Keratinocyte (primary cell): ENCODE measurements around the gene PLEKHG2. TPM values are rescaled to one million over a fixed set of nuclear protein-coding genes. Genes with fewer than 3 reads are reported as not detected.

Experiments
- DNase-seq: peaks from one replicate; pipeline ENCODE4 v3.0.0-alpha.2; 2011; ENCODE audit warnings: low read depth, missing footprints, low spot score
- FAIRE-seq: peaks from 2 replicates; lab custom pipeline; 2011; peaks lifted over from hg19 to GRCh38; lab: Jason Lieb, UNC
- H2AFZ ChIP-seq: 2 replicates; pipeline ENCODE4 v1.6.0; 2012; ENCODE audit warnings: low read length, control low read depth, inconsistent platforms; ENCODE audit not compliant: control insufficient read depth
- H3K27ac ChIP-seq: 2 replicates; pipeline ENCODE4 v1.5.1; 2011; ENCODE audit warnings: low read length; ENCODE audit not compliant: control insufficient read depth, insufficient read depth
- H3K27me3 ChIP-seq: 3 replicates; pipeline ENCODE4 v1.6.0; 2011; ENCODE audit warnings: low read length; ENCODE audit not compliant: control insufficient read depth, insufficient read depth; ENCODE audit errors: extremely low read depth
- H3K36me3 ChIP-seq, 2 experiments: 2 replicates in 1 of 2; 3 replicates in 1 of 2; pipeline ENCODE4 v1.5.1; 2011; ENCODE audit warnings: low read length in 2 of 2, mild to moderate bottlenecking in 1 of 2; ENCODE audit not compliant: control insufficient read depth in 2 of 2, insufficient read depth in 2 of 2; ENCODE audit errors: extremely low read depth in 1 of 2
- H3K4me1 ChIP-seq: 3 replicates; pipeline ENCODE4 v1.5.1; 2011; ENCODE audit warnings: low read length; ENCODE audit not compliant: control insufficient read depth, insufficient read depth; ENCODE audit errors: extremely low read depth
- H3K4me2 ChIP-seq: 3 replicates; pipeline ENCODE4 v1.6.0; 2011; ENCODE audit warnings: low read depth, low read length; ENCODE audit not compliant: control insufficient read depth, insufficient read depth; ENCODE audit errors: extremely low read depth
- H3K4me3 ChIP-seq, 3 experiments: fragments of 200-600 bp in 1 of 3; sonication (generic) in 1 of 3; 2 replicates in 2 of 3; 3 replicates in 1 of 3; pipeline ENCODE4 v1.5.1; 2011 to 2016; ENCODE audit warnings: low read length in 3 of 3, mild to moderate bottlenecking in 3 of 3, control low read depth in 2 of 3, inconsistent platforms in 1 of 3, low read depth in 1 of 3, mixed read lengths in 1 of 3, mixed run types in 1 of 3, moderate library complexity in 1 of 3; ENCODE audit not compliant: control insufficient read depth in 2 of 3, insufficient read depth in 2 of 3; ENCODE audit errors: extremely low read depth in 1 of 3
- H3K79me2 ChIP-seq: 2 replicates; pipeline ENCODE4 v1.6.0; 2012; ENCODE audit warnings: low read length; ENCODE audit not compliant: control insufficient read depth, insufficient read depth
- H3K9ac ChIP-seq: 3 replicates; pipeline ENCODE4 v1.6.0; 2011; ENCODE audit warnings: low read length; ENCODE audit not compliant: control insufficient read depth, insufficient read depth; ENCODE audit errors: extremely low read depth
- H3K9me1 ChIP-seq: 3 replicates; pipeline ENCODE4 v1.6.0; 2011; ENCODE audit warnings: low read length; ENCODE audit not compliant: control insufficient read depth, insufficient read depth; ENCODE audit errors: extremely low read depth
- H3K9me3 ChIP-seq: 2 replicates; pipeline ENCODE4 v1.5.1; 2012; ENCODE audit warnings: low read depth, low read length; ENCODE audit not compliant: control insufficient read depth
- H4K20me1 ChIP-seq: 3 replicates; pipeline ENCODE4 v1.6.0; 2011; ENCODE audit warnings: low read length; ENCODE audit not compliant: control insufficient read depth, insufficient read depth; ENCODE audit errors: extremely low read depth
- CTCF ChIP-seq, 3 experiments: IDR thresholded peaks in 1 of 3; conservative IDR thresholded peaks in 1 of 3; optimal IDR thresholded peaks in 1 of 3; 2 replicates in 2 of 3; 3 replicates in 1 of 3; pipeline versions ENCODE3 to v1.5.1; 2011; ENCODE audit warnings: low read length in 3 of 3, mild to moderate bottlenecking in 3 of 3, moderate library complexity in 2 of 3, control low read depth in 1 of 3, inconsistent platforms in 1 of 3; ENCODE audit not compliant: insufficient read depth in 2 of 3; ENCODE audit errors: extremely low read depth in 1 of 3
- EZH2 ChIP-seq: IDR thresholded peaks from one replicate; pipeline ENCODE4 v1.6.1; 2012; ENCODE audit warnings: inconsistent platforms, mild to moderate bottlenecking, low read length, moderate library complexity
- dilution Hi-C: fragments of 300-500 bp; cut with MboI; formaldehyde crosslinking; loops from one replicate; pipeline ENCODE4 v1.7.0; 2020; ENCODE audit warnings: low sequenced_read_pairs; ENCODE audit not compliant: extremely low pct_ligation_motif_present
- polyA plus RNA-seq, 5 experiments: library from polyadenylated mRNA; depleted of rRNA in 3 of 5; stranded (reverse) in 3 of 5; stranded (forward) in 1 of 5; unstranded in 1 of 5; fragments of >200 nt; gene quantifications; 1 replicate in 1 of 5; 2 replicates in 3 of 5; 3 replicates in 1 of 5; pipeline versions ENCODE4 v1.2.1 to v1.2.3, GENCODE V29; 2011 to 2012; ENCODE audit warnings: missing spikeins in 2 of 5, low read depth in 1 of 5, low replicate concordance in 1 of 5

The PLEKHG2 gene
- polyA plus RNA-seq, 1 donor (not counting 4 experiments of a cell fraction or from before 2014, with no cell fraction given), result 5.2 TPM

DNA sequence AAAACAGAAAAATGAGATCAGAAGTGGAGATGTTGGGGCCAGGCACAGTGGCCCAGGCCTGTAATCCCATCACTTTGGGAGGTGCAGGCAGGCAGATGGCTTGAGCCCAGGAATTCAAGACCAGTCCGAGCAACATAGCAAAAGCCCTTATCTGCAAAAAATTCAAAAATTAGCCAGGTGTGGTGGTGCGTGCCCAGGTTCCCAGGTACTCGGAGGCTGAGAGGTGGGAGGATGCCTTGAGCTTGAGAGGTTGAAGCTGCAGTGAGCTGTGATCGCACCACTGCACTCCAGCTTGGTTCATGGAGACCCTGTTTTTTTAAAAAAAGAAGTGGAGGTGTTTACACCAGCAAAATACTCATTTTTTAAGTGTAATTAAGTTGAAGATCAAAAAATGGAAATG is 12.4 kb upstream of the PLEKHG2 start:
- H3K27me3 ChIP-seq, result no peaks in the 10 kb centered on the region
- DNase-seq, result no peak
- no peak for FAIRE-seq
- no peaks in the 10 kb centered on the region for H3K9me1 ChIP-seq
- no peak overlapping the region for H3K9ac ChIP-seq
- peaks cover 47% of the 10 kb centered on the region for H3K4me1 ChIP-seq
- TF ChIP-seq CTCF (optimal IDR thresholded peaks at IDR 0.05 in 1 of 3, IDR thresholded peaks at IDR 0.05 in 1 of 3, conservative IDR thresholded peaks at IDR 0.05 in 1 of 3; ENCODE audit: extremely low read depth in 1 of 3, insufficient read depth in 2 of 3, low read length in 3 of 3), result no peak
- TF ChIP-seq EZH2, result no peak
- H3K79me2 ChIP-seq, result no peaks in the 10 kb centered on the region
- no peaks in the 10 kb centered on the region for H3K9me3 ChIP-seq
- H3K27ac ChIP-seq, result peak overlapping the region; percentile 99
- H3K36me3 ChIP-seq, result peaks cover 2 to 6% of the 10 kb centered on the region in 2 experiments
- dilution Hi-C loops, result no loop called here
- no peak overlapping the region for H2AFZ ChIP-seq
- no peak overlapping the region for H3K4me3 ChIP-seq
- no peak overlapping the region for H3K4me2 ChIP-seq
- H4K20me1 ChIP-seq, result no peaks in the 10 kb centered on the region

DNA sequence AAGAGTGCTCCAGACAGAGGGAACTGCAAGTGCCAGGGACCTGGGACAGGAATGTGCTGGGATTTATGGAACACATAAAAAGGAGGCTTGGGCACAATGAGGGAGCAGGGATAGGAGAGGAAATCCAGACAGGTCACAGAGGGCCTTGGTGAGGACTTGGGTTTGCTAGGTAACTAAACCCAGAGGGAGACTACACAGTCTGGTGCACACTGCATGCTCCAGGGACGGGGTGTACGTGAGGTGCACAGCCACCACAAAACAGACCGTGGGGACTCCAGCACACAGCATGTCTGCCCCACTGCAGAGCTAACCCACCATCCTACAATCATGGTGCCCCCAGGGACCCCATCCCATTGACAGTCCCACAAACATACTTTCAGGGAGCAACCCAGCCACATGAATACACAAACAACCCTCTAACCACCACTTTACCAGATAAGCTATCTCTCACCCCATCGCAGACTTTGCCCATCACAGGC is 11.4 kb upstream of the PLEKHG2 start:
- FAIRE-seq (no peak), DNase-seq (no peak)
- H3K9ac ChIP-seq, result peak overlapping the region; percentile 92
- no peak overlapping the region for H3K4me3 ChIP-seq
- dilution Hi-C loops, result no loop called here
- no peaks in the 10 kb centered on the region for H4K20me1 ChIP-seq
- no peaks in the 10 kb centered on the region for H3K79me2 ChIP-seq
- H3K27me3 ChIP-seq, result no peaks in the 10 kb centered on the region
- H3K4me2 ChIP-seq, result no peak overlapping the region
- peaks cover 48% of the 10 kb centered on the region for H3K4me1 ChIP-seq
- H3K36me3 ChIP-seq, result peaks cover 0 to 5% of the 10 kb centered on the region in 2 experiments
- no peaks in the 10 kb centered on the region for H3K9me3 ChIP-seq
- no peak overlapping the region for H2AFZ ChIP-seq
- H3K9me1 ChIP-seq, result no peaks in the 10 kb centered on the region
- TF ChIP-seq CTCF (optimal IDR thresholded peaks at IDR 0.05 in 1 of 3, IDR thresholded peaks at IDR 0.05 in 1 of 3, conservative IDR thresholded peaks at IDR 0.05 in 1 of 3; ENCODE audit: extremely low read depth in 1 of 3, insufficient read depth in 2 of 3, low read length in 3 of 3) (no peak), EZH2 (no peak)
- H3K27ac ChIP-seq, result peak overlapping the region; percentile 98
